OCI-LY1 (cell line): ENCODE data around the gene CCDC18.

Source experiments
- EZH2 ChIP-seq: fragments of 200-600 bp; sonication (generic), shearing (Covaris generic); IDR thresholded peaks from 2 replicates; pipeline ENCODE4 v1.8.0; 2017; ENCODE audit warnings: borderline replicate concordance, mixed run types, mild to moderate bottlenecking, antibody characterized with exemption, low read length, moderate library complexity, mixed read lengths
- TF ChIP-seq, protein P1 (sequence below): fragments of 200-600 bp; sonication (generic), shearing (Covaris generic); IDR thresholded peaks from 2 replicates; pipeline ENCODE4 v1.5.1; 2017; ENCODE audit warnings: mild to moderate bottlenecking, antibody characterized with exemption, low read length, moderate library complexity, mixed read lengths

DNA sequence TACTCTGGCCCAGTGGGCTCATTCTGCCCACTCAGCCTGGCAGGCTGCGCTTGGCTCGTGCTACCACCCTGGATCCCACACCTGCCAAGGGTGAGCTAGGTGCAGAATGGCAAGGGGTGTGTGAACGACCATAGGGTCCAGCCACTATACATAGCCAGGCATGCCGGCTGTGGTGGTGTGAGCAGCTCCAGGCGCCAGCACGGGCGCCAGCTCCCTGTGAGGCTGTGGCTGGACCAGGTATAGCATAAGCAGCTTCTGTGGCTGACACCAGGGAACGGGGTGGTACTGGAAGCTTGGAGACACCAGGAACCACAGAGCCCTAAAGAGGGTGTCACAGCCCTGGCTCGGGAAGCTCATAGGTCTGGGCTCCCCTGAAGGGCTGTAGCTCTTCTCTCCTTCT lies 18.6 kb downstream of the CCDC18 start:
- TF ChIP-seq, protein P1, sequence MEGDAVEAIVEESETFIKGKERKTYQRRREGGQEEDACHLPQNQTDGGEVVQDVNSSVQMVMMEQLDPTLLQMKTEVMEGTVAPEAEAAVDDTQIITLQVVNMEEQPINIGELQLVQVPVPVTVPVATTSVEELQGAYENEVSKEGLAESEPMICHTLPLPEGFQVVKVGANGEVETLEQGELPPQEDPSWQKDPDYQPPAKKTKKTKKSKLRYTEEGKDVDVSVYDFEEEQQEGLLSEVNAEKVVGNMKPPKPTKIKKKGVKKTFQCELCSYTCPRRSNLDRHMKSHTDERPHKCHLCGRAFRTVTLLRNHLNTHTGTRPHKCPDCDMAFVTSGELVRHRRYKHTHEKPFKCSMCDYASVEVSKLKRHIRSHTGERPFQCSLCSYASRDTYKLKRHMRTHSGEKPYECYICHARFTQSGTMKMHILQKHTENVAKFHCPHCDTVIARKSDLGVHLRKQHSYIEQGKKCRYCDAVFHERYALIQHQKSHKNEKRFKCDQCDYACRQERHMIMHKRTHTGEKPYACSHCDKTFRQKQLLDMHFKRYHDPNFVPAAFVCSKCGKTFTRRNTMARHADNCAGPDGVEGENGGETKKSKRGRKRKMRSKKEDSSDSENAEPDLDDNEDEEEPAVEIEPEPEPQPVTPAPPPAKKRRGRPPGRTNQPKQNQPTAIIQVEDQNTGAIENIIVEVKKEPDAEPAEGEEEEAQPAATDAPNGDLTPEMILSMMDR, result no peak
- TF ChIP-seq EZH2, result no peak
